Loucy (cell line): ENCODE results near the gene RALGDS.

ENCODE experiments used
- H2AFZ ChIP-seq: fragments of 200-600 bp; sonication (generic); 2 replicates; pipeline ENCODE4 v1.6.0; 2016; ENCODE audit warnings: antibody characterized with exemption, mild to moderate bottlenecking, low read length, moderate library complexity
- H3F3A ChIP-seq: fragments of 200-600 bp; 2 replicates; pipeline ENCODE4 v1.6.0; 2016; ENCODE audit warnings: antibody characterized with exemption, low read depth, mild to moderate bottlenecking
- H3K27me3 ChIP-seq: fragments of 200-600 bp; sonication (generic); 2 replicates; pipeline ENCODE4 v1.6.1; 2014; ENCODE audit warnings: low read length, mild to moderate bottlenecking; ENCODE audit not compliant: insufficient read depth, poor library complexity, severe bottlenecking
- H3K36me3 ChIP-seq: fragments of 200-600 bp; sonication (generic); 2 replicates; pipeline ENCODE4 v1.6.1; 2016; ENCODE audit warnings: low read length; ENCODE audit not compliant: insufficient read depth
- H3K4me1 ChIP-seq: fragments of 200-600 bp; sonication (generic); 2 replicates; pipeline ENCODE4 v1.5.1; 2014; ENCODE audit warnings: low read length, mild to moderate bottlenecking; ENCODE audit not compliant: insufficient read depth, poor library complexity, severe bottlenecking
- H3K4me2 ChIP-seq: fragments of 200-600 bp; sonication (generic); 2 replicates; pipeline ENCODE4 v1.6.0; 2014; ENCODE audit warnings: antibody characterized with exemption, low read length, low read depth, mild to moderate bottlenecking; ENCODE audit not compliant: poor library complexity, severe bottlenecking
- H3K4me3 ChIP-seq: fragments of 200-600 bp; sonication (generic); 2 replicates; pipeline ENCODE4 v1.5.1; 2014; ENCODE audit warnings: low read length, mild to moderate bottlenecking, mixed read lengths; ENCODE audit not compliant: poor library complexity, severe bottlenecking
- H3K79me2 ChIP-seq: fragments of 200-600 bp; sonication (generic); 2 replicates; pipeline ENCODE4 v1.6.1; 2014; ENCODE audit warnings: low read length; ENCODE audit not compliant: insufficient read depth
- H3K9ac ChIP-seq: fragments of 200-600 bp; sonication (generic); 2 replicates; pipeline ENCODE4 v1.6.0; 2014; ENCODE audit warnings: mild to moderate bottlenecking, low read depth, low read length, moderate library complexity; ENCODE audit not compliant: poor library complexity, severe bottlenecking
- H3K9me2 ChIP-seq: fragments of 200-600 bp; sonication (generic); replicated peaks from 2 replicates; pipeline ENCODE4 v1.6.1; 2016; ENCODE audit warnings: low read depth, low read length, mixed read lengths
- H3K9me3 ChIP-seq: fragments of 200-600 bp; sonication (generic); 2 replicates; pipeline ENCODE4 v1.6.1; 2014; ENCODE audit warnings: mild to moderate bottlenecking, antibody characterized with exemption, low read length, low read depth; ENCODE audit not compliant: insufficient read depth
- H4K20me1 ChIP-seq: fragments of 200-600 bp; sonication (generic); 2 replicates; pipeline ENCODE4 v1.6.0; 2014; ENCODE audit warnings: antibody characterized with exemption, low read length, mild to moderate bottlenecking; ENCODE audit not compliant: insufficient read depth, poor library complexity, severe bottlenecking
- EZH2phosphoT487 ChIP-seq: fragments of 200-600 bp; IDR thresholded peaks from 2 replicates; pipeline ENCODE4 v1.6.1; 2018; ENCODE audit warnings: antibody characterized with exemption, mild to moderate bottlenecking, moderate library complexity, borderline replicate concordance
- TF ChIP-seq, protein P1 (sequence below): fragments of 200-600 bp; sonication (generic); conservative IDR thresholded peaks from 2 replicates; pipeline ENCODE4 v1.5.1; 2014; ENCODE audit warnings: mild to moderate bottlenecking, antibody characterized with exemption, low read length

The RALGDS gene

DNA sequence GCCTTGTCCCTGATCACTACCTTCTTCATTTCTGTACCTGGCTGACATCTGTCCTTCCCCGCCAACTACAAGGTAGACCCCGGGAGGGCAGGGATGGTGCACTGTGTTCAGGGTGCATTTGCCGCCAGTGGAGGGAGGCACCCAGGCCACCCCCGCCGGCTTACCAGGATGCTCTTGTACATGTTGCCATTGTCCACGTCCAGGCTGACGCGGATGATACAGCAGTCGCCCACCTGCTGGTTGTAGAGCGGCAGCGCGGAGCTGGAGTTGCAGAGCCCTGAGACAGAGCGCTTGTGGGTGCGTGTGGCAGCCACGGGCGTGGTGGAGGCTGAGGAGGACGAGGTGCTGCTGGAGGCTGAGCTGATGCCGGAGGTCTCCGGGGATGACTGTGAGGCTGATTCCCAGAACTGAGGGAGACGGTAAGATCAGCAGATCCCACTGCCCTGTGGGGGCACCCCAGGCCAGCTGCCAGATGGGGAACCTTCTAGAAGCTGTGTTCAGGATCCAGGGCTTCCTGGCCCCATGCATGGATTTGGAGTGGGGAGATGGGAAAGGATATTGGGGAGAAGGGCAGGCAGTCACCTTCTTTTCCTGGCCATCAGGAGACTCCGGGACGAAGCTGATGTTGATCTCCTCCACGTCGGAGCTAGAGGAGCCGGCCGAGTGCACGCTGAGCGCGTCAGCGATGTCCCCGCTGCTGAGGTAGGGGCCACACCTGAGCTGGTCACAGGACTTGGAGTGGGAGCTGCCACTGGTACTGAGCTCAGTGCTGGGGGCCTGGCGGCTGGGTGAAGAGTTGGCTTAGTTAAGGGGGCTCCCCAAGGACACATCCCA, 19.5 kb downstream of the RALGDS start:
- Histone ChIP-seq H4K20me1 (no peaks in the 10 kb centered on the region), H3K9ac (no peak overlapping the region)

DNA sequence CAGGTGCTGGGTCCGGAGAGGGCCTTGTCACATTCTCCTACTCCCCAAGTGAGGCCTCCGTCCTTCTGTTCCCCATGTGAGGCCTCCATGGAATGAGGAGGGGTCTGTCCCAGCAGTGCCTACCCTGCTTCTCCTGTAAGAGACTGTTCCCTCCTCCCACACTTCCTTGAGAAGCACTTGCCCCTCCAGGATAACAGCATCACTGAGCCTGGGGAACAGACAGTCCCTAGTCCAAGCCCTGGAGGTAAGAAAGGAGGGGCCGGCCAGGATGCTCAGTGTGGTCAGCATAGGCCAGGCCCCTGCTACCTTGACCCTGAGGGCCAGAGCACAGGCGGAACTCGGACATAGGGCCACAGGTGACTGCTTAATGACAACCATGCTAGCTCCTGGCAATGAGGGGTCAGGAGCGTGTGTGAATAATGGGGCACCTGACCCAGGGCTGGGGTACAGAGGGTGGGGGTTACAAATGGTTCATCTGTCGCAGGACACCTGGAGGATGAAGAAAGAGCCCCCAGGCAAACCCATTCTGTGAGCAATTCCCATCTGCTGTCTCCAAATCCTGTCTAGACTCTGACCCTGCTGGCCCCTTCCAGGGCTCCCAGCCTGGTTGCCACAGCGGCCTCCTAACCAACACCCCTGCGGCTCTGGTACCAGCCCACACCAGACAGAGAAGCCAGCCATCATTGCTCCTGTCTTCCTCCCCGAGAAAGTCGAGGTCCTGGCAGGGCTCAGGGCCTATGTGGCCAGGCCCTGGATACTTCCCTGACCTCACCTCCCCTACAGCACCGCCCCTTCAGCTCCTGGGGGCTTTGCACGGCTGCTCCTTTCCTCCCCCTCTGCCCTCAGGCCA, 20.3 kb downstream of the RALGDS start:
- H3K79me2 ChIP-seq, result no peaks in the 10 kb centered on the region
- no peaks in the 10 kb centered on the region for H3K4me1 ChIP-seq
- H4K20me1 ChIP-seq, result no peaks in the 10 kb centered on the region
- no peak overlapping the region for H3K4me3 ChIP-seq
- no peak overlapping the region for H3K9ac ChIP-seq
- H2AFZ ChIP-seq, result no peak overlapping the region
- H3K9me3 ChIP-seq, result no peaks in the 10 kb centered on the region
- peaks cover 80% of the 10 kb centered on the region; the same call in 1 of the 2 replicates for H3K36me3 ChIP-seq
- no peaks in the 10 kb centered on the region for H3K9me2 ChIP-seq
- no peaks in the 10 kb centered on the region for H3K27me3 ChIP-seq
- no peak for TF ChIP-seq EZH2phosphoT487
- TF ChIP-seq, protein P1, sequence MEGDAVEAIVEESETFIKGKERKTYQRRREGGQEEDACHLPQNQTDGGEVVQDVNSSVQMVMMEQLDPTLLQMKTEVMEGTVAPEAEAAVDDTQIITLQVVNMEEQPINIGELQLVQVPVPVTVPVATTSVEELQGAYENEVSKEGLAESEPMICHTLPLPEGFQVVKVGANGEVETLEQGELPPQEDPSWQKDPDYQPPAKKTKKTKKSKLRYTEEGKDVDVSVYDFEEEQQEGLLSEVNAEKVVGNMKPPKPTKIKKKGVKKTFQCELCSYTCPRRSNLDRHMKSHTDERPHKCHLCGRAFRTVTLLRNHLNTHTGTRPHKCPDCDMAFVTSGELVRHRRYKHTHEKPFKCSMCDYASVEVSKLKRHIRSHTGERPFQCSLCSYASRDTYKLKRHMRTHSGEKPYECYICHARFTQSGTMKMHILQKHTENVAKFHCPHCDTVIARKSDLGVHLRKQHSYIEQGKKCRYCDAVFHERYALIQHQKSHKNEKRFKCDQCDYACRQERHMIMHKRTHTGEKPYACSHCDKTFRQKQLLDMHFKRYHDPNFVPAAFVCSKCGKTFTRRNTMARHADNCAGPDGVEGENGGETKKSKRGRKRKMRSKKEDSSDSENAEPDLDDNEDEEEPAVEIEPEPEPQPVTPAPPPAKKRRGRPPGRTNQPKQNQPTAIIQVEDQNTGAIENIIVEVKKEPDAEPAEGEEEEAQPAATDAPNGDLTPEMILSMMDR, result no peak
- no peaks in the 10 kb centered on the region for H3F3A ChIP-seq
- no peak overlapping the region for H3K4me2 ChIP-seq

More for the DNA sequence above, 19.5 kb downstream of the RALGDS start:
- Histone ChIP-seq H3K36me3 (peaks cover 87% of the 10 kb centered on the region; the same call in 1 of the 2 replicates), H3K9me2 (no peaks in the 10 kb centered on the region), H3K27me3 (no peaks in the 10 kb centered on the region), H3K4me3 (no peak overlapping the region), H3F3A (no peaks in the 10 kb centered on the region), H3K9me3 (no peaks in the 10 kb centered on the region), H2AFZ (no peak overlapping the region), H3K79me2 (no peaks in the 10 kb centered on the region), H3K4me2 (no peak overlapping the region), H3K4me1 (no peaks in the 10 kb centered on the region)
- TF ChIP-seq, protein P1, result no peak
- TF ChIP-seq EZH2phosphoT487, result no peak

DNA sequence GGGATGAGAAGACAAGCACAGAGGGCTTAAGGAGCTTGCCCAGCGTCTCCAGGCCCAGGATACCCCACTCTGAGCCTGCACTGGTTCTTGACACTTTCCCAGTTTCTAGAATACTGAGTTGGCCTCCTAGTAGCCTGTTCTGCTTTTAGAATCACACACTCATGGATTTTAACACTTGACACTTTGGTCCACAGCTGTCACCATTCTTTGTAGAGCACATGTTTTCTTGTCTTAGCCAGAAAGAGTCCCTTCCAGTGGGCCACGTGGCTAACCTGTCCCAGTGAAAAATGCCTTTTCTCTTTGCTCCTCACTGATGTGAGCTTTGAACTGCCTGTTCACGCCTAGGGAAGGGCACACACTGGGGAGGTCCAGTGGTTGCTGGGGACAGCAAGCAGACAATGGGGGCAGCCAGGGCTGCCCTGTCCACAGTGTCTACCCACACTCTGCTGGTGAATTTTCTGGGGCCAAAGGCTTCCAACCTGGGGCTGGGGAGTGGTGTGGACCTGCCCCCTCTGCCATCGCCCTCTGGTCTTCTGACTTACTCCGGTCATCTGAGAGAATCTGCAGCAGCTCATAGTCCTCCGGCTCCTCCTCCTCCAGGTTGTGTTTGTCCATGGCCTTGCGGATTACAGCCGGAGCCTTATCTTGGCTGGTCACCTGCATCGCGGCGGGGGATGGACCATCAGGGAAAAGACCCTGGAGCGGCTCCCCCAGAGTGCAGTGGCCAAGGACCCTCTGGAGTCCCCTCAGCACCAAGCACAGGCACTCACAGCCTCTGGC, 21.1 kb downstream of the RALGDS start:
- H2AFZ ChIP-seq, result no peak overlapping the region
- H3K36me3 ChIP-seq, result peaks cover 75% of the 10 kb centered on the region; the same call in 1 of the 2 replicates
- H4K20me1 ChIP-seq, result no peaks in the 10 kb centered on the region
- no peak overlapping the region for H3K9ac ChIP-seq
- no peaks in the 10 kb centered on the region for H3K9me2 ChIP-seq
- no peaks in the 10 kb centered on the region for H3F3A ChIP-seq
- H3K9me3 ChIP-seq, result no peaks in the 10 kb centered on the region
- no peak overlapping the region for H3K4me3 ChIP-seq
- no peaks in the 10 kb centered on the region for H3K79me2 ChIP-seq
- H3K27me3 ChIP-seq, result no peaks in the 10 kb centered on the region
- no peaks in the 10 kb centered on the region for H3K4me1 ChIP-seq
- H3K4me2 ChIP-seq, result no peak overlapping the region
- TF ChIP-seq, protein P1, result no peak
- no peak for TF ChIP-seq EZH2phosphoT487
